Measurements from ENCODE around the gene CAND2. TPM values are rescaled to one million over a fixed set of nuclear protein-coding genes. Genes with fewer than 3 reads are reported as not detected.
A peak's percentile ranks its signal among the peaks of the same experiment; 100 is the strongest.

The CAND2 gene
- total RNA-seq, 6 experiments from 2014 or later = 4.5 to 10.5 (median 8.3) TPM

DNA sequence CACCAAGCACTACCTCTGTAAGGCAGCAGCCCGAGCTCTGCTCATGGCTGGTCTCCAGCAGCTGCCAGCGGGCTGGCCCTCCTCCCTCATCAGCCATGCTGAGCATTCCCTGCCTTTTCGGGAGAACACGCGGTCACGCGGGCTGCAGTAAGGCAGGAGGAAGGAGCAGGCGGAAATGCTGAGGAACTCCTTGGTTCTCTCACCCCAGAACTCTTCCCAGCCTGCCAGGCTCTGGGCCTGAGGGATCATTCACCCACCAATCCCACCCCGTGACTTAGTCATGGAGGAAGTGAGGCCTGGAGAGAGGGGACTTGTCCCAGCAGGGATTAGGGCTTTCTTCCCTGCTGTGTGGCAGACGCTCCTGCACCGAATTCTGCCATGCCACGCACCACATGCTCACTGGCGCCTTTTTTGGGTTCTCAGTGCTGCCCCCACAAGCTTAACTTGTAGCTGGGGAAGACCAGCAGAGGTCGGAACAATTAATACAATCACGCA lies 87.8 kb downstream of the CAND2 start:
- no peaks in the 10 kb centered on the region; the same call in 1 of the 2 replicates for H3K36me3 Mint-ChIP-seq (ENCODE audit: low read depth)

More for the DNA sequence above, 87.8 kb downstream of the CAND2 start:
- peak; percentile 26 for DNase-seq
- no peak overlapping the region for H3K4me3 Mint-ChIP-seq
- no peaks in the 10 kb centered on the region; the same call in 1 of the 2 replicates for H3K4me1 Mint-ChIP-seq (ENCODE audit: low read depth)
- H3K27ac Mint-ChIP-seq = no peak overlapping the region
- TF ChIP-seq, protein P1, sequence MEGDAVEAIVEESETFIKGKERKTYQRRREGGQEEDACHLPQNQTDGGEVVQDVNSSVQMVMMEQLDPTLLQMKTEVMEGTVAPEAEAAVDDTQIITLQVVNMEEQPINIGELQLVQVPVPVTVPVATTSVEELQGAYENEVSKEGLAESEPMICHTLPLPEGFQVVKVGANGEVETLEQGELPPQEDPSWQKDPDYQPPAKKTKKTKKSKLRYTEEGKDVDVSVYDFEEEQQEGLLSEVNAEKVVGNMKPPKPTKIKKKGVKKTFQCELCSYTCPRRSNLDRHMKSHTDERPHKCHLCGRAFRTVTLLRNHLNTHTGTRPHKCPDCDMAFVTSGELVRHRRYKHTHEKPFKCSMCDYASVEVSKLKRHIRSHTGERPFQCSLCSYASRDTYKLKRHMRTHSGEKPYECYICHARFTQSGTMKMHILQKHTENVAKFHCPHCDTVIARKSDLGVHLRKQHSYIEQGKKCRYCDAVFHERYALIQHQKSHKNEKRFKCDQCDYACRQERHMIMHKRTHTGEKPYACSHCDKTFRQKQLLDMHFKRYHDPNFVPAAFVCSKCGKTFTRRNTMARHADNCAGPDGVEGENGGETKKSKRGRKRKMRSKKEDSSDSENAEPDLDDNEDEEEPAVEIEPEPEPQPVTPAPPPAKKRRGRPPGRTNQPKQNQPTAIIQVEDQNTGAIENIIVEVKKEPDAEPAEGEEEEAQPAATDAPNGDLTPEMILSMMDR (IDR thresholded peaks at IDR 0.05) = no peak
- peaks cover 27% of the 10 kb centered on the region for H3K27me3 Mint-ChIP-seq (ENCODE audit: insufficient read depth)
- peaks cover 4% of the 10 kb centered on the region; the same call in 1 of the 2 replicates for H3K9me3 Mint-ChIP-seq

Other genes starting within 250 kb of the CAND2 start
- gene MKRN2, start 239.6 kb upstream of the CAND2 start, total RNA-seq (2021; fragmentation: NEBNext Ultra II Directional; extraction: Animal tissue kit (Norgen Biotek cat#: 25700)) = 10 to 100 TPM; 31.0 to 35.8 (median 34.8) TPM
- 10 to 100 TPM; 78.9 to 97.5 (median 86.8) TPM for gene RAF1, start 132.6 kb upstream of the CAND2 start, total RNA-seq (2021; fragmentation: NEBNext Ultra II Directional; extraction: Animal tissue kit (Norgen Biotek cat#: 25700))
- gene TMEM40, start 37.4 kb upstream of the CAND2 start, total RNA-seq (2021; fragmentation: NEBNext Ultra II Directional; extraction: Animal tissue kit (Norgen Biotek cat#: 25700)) = under 1 TPM in 3 of 6 experiments, not detected in 3; 0.32 to 0.40 (median 0.36) TPM
- 1,000 to 10,000 TPM; 1,490 to 1,730 (median 1,677) TPM for gene RPL32, start 44.9 kb downstream of the CAND2 start, total RNA-seq (2021; fragmentation: NEBNext Ultra II Directional; extraction: Animal tissue kit (Norgen Biotek cat#: 25700))

Data from HFFc6 (cell line).